H1 (cell line): ENCODE results near the gene MAP3K1. TPM values are rescaled to one million over a fixed set of nuclear protein-coding genes. Genes with fewer than 3 reads are reported as not detected.

Experiments used
- ATF3 ChIP-seq: IDR thresholded peaks from 2 replicates; pipeline ENCODE4 v1.6.1; 2011; ENCODE audit warnings: low read depth, mild to moderate bottlenecking, low read length; ENCODE audit not compliant: insufficient read depth
- polyA plus RNA-seq, 7 experiments: library from polyadenylated mRNA; depleted of rRNA in 3 of 7; stranded (reverse) in 5 of 7; unstranded in 2 of 7; fragments of >200 nt in 5 of 7; fragments of 200-250 nt in 2 of 7; gene quantifications; 1 replicate in 5 of 7; 2 replicates in 1 of 7; 4 replicates in 1 of 7; pipeline versions ENCODE4 v1.2.1 to v1.2.3, GENCODE V29; 2011 to 2013; ENCODE audit warnings: missing spikeins in 2 of 7, mixed read lengths in 2 of 7
- total RNA-seq: library from RNA; stranded (reverse); fragmentation: NEBNext Ultra II Directional; extraction: Animal tissue kit (Norgen Biotek cat#: 25700); gene quantifications from 2 replicates; pipeline ENCODE4 v1.2.1, GENCODE V29; 2021

MAP3K1 gene
- total and polyA plus RNA-seq, 2 of the 8 experiments (the other 6 are each of a cell fraction or from before 2014, with no cell fraction given): 3.9 to 11.8 TPM

GRCh38 chr5:56816546-56817081 is 1.3 kb downstream of the MAP3K1 start (continued):
- no peak for TF ChIP-seq ATF3
